ENCODE results near the gene GCNT1.

The GCNT1 gene

DNA sequence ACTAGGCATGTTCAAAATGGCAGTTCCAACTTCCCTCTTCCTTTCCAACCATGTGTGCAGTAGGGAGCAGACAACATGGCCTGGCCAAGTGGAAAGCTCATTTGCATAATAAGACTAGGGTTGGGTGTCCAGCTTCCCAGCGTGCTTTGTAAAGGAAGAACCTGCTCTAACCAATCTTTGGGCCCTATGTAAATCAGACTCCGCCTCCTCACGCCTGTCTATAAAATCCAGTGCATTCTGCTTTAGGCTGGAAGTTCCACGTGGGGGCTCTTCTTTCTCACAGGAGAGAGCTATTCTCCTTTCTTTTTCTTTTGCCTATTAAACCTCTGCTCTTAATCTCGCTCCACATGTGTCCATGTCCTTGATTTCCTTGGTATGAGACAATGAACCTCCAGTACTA is 83.4 kb downstream of the GCNT1 start:
- no peak for DNase-seq

DNA sequence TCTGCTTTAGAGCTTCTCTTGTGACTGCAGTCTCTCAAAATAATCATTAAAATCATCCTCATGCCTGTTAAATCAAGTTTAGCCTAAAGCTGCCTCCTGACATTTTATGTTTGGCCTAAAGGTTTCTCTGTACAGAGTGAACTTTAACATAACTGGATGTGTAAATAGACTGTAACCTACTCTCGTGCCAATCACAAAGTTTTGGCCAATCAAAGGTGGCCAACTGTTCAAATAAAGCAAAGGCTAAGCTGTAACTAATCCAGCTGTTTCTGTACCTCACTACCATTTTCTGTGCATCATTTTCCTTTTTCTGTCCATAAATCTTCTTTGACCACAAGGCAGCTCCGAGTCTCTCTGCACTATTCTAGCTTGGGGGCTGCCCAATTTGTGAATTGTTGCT is 86.2 kb downstream of the GCNT1 start:
- no peak for DNase-seq

DNA sequence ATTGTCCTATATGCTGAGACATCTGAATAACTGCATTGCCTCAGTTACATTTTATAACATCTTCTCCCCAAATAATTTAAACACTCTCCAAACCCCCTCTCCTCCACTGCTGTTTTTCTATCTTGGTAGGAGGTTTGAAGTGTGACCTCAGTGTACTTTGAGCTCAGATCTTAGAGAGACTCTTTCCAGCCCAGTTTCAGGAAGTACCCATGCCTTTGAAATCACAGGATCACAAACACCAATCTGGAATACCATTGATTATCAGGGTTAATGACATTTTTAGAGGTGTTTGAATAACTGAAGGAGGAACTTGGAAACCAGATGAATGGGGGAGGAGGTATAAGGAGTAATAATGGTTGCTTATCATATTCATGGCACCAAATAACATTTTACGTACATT is 93.2 kb downstream of the GCNT1 start:
- no peak for DNase-seq

DNA sequence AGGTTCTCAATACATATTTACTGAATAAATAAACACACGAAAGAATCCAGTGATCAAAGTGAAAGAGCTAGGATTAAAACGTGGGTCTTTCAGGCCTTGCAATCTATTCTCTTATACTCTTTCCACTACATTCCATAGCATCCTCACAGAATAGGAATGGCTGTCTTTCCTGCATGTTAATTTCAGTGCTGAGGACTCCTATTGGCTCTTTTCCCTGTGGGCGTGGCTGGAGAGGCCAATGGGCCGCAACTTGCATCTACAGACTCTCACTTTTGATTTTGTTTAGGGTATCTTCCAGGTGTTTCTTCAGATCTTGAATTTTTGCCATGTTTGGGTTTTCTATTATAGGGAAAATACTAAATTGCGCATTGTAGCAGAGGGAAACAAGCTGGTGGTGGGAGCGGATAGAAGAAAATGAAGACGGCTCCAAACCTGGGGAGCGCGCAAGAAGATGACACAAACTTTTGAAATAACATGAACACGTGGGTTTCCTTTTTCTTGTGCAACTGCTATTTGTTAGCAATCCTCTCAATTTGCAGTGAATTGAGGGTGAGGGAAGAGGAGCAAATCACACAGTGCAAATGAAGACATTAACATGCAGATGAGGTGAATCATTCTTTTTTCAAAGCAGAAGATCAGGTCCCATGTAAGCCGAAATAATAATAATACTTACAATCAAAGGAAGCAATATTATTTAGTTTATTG is 93.9 kb downstream of the GCNT1 start:
- no peak for DNase-seq

DNA sequence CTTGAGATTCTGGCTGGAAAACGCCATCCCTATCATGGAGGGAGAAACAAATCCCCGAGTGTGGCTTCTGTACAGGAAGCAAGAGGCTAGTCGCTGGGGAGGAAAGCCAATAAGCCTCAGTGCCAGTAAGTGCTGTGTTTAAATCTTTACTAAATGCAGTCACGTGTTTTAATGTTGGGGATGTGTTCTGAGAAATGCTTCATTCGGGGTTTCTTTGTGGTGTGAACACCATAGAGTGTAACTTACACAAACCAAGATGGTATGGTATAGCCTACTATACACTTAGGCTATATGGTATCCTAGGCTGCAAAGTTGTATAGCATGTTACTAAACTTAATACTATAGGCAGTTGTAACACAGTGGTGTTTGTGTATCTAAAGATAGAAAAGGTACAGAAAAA is 94.7 kb downstream of the GCNT1 start:
- DNase-seq: no peak
